ENCODE measurements around the gene SEPTIN5.

The SEPTIN5 gene

DNA sequence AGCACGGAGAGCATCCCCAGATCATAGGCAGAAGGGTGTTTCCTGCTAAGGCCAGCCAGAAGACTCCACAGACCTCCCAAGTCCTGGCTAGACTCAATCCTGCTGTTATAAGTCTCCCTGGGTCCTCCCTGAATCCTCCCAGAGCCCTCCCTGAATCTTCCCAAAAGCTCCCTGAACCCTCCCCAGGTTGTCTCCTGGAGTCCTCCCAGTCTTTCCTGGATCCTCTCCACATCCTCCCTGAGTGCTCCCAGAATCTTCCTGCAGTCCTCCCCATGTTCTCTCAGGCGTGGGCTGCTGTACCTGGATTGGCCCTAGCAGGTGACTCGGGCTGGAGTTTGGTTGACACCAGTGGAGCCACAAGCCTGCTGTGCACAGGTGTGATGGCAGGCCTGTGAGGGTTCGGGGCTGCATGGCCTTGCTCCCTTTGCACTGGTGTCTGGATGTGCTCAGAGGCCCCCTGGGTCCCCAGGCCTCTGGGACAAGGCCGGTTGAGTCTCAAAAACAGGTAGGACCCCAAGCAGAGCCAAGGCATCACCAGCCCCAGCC, 20.6 kb downstream of the SEPTIN5 start:
- DNase-seq = no peak

DNA sequence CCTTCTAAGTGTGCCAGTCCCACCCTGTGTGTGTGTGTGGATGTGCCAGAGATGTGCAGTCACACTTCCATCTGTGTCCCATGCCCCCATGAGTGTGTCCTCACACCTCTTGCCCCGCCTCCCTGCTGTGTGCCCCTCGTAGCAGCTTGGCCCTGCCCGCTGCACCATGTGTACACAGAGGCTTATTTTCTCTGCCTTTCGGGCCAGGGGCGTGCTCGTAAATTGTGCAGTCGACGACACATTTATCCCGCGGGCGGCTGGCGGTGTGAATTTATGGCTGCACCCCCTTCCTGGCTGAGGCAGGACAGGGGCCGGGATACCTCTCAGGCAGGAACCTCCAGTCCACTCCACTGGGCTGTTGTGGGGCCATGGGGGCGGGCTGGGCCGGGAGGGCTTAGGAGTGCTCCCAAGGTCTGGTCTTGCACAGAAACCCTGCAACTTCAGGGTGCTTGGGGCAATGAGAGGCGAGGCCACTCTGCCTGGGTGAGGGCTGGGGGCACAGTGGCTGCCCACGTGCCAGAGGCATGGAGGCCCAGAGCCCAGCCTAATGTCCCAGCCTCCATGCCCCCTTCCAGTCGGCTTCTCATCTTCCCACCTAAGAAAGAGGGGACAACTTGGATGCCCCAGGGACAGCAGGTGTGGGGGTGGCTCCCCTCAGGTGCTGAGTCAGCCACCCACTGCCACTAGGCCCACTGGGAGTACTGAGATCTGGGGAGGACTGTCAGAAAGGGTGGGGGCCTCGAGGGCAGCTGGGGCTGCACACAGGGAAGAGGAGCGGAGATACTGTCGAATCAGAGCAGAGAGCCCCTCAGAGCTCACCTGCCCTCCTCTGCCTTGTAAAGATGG, 21.6 kb downstream of the SEPTIN5 start:
- no peak for DNase-seq

DNA sequence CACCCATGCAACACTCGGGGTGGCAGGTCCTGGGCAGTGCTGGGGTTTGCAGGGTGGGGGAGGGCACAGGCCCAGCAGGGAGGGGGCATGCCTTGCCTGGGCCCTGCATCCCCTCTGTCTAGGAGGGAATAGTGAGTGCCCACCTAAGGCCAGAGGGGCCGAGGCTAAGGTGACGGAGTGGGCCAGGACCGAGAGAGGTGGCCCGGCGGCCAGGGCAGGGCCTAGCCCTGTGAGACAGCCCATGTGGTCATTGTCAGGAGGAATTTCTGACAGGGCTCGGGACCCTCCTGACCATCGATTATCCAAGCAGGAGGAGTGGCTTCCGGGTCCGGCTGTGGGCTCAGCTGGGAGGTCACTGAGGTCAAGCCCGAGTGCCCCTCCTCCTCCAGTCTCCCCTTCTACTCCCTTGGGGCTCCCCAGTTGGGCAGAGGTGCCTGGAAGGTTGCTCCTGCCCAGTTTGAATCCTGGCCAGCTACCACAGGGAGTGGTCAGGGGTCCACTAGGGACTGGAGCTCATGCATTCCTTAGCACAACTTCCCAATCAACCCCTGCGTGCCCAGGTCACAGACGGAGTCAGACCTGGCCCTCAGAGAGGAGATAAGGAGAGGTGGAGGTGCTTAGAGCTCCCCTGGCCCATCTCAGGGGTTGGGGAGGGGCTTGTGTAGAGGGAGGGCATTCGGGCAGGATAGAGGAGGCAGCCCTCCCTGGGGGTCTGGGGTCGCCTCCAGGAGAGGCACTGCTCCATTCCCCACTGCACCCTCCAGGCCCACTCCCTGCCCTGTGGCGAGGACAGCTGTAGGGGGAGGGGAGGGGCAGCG, 23.8 kb downstream of the SEPTIN5 start:
- no peak for DNase-seq

DNA sequence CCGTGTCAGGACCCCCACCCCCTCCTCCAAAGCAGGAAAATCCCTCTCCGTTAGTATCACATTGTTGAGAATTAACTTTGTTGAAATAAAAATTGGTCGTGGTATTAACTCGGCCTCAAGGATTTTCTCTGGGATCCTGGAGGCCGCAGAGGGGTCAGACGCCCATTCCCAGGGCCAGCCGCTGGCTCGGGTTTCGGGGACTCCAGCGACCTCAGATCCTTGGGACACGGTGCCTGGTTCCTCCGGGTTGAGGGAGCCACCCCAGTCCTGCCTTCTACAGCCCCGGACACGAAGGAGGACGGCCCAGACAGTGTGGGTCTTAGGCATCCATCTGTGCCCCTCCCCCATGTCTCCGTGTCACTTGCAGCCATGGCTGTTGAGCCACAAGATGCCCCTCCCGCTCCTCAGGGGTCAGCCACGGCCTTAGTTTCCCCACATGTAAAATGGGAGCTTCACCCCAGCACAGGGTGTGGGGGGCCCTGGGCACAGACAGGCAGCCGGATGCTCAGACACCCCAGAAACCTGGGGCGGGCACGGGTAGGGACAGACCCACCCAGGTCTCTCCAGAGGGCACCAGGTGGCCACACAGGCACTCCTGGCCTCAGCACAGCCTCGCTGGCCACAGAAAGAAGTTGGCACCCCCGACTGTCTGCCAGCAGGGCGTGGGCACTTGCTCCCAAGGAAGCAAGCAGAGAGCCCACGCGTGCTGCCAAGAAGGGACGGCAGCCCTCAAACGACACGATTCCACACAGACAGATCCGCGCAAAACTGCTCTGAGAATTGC, 24.6 kb downstream of the SEPTIN5 start:
- no peak for DNase-seq

DNA sequence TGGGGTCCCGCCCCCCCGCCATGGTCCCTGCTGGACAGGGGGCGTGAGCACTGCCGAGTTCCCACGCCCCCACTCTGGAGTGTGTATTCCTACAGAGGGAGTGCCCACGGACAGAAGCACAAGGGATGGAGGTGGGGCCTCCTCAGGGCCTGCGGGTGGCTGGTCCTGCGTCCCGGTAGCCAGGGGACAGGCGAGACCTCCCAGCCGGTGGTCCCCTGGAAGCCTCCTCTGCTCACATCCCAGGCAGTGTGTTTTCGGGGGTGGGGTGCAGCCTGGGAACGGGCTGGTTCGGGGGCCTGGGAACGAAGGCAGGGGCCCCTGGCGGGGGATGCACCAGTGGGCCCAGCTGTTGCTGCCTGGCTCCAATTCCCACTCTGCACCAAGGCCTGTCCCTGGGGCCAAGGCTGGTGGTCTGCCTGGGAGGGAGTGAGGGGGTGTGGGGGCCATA, 25.2 kb downstream of the SEPTIN5 start:
- DNase-seq = no peak

DNA sequence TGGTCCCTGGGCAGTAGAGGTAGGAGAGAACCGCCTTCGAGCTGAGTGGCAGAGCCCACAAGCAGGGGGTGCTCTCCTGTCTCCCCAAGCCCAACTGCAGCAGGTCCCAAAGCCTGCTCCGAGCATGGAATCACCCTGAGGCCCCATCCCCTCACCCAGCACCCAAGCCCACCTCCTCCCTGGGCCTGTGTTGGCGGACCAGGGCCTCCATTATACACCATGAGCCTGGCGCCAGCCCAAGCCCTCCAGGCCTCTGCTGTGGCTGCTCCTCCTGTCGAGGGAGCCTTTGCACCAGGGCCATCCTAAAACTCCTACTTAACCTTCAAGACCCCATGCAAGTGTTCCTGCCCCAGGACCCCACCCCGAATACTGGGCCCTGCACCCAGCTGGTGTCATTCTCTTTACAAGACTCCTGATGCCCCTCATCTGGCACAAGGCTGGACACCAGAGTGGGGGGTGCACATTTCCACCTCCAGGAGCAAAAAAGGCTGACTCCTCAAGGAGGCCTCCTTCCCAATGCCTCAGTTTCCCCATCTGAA, 25.7 kb downstream of the SEPTIN5 start:
- no peak for DNase-seq

DNA sequence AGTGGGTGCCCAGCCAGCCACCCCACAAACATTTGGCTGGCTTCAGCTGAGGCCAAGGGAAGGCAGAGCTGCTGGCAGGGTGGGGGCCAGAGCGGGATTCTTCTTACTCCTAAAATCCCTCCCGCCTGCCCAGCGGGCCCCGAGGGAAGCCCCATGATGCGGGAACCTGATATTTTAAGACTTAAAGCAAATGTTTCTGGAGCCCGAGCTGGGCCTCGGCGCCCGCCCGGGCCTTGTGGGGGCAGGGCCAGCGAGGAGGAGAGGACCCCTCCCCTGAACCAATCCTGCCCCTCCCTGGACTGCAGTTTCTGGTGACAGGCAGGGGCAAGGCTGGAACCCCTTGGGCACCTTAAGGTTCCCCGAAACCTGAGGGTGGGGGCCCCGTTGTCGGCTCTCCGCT, 26.3 kb downstream of the SEPTIN5 start:
- no peak for DNase-seq

DNA sequence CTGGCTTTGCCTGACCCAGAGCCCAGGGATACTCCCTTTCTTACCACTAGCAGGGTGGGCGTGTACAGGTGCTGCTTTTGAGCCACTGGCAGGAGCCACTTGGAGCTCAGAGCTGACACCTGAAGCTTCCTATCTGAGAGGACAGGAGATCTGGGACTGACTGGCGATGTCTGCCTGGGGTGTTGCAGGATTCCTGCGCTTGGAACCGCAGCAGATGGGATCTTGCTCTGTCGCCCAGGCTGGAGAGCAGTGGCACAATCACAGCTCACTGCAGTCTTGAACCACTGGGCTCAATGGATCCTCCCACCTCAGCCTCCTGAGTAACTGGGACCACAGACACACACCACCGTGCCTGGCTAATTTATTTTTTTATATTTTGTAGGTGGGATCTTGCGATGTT, 26.8 kb downstream of the SEPTIN5 start:
- DNase-seq = no peak

DNA sequence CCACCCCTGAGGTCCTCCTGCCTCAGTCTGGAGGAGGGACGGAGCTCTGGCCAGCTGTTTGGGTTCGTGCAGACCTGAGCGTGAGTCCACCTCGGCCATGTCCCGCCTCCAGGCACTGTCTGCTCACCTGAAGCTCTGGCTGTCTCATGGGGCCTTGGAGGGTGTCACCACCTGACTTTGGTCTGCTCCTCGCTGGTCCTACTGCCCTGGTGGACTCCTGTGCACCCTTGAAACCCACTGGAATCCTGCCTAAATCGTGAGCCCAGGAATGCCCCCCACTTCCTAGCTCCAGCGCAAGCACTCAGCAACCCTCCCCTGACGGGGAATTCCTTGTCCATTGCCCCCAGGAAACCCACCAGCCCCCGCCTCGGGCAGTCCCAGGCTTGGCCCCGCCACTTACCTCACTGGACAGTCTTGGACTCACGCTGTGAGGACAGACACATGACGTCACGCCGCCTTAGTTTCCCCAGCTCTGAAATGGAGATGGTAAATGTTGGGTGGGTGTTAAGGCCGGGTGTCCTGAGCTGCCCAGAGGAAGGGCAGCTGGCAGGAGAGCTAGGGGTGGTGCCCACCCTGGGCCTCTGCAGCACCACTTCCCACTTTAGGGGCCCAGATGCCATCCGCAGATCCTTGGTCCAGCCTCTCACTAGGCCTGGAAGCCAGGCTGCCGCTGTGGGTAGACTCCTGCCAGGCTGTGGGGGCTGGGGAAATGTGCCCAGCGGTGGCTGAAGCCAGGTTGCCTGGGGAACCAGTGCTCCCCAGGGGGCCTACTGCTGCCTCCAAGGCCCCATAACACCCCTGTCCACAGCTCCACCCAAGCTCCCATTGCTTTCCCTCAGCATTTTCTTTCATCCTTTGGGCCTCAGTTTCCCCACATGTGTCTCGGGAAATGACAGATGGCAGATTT, 28.1 kb downstream of the SEPTIN5 start:
- DNase-seq = no peak

DNA sequence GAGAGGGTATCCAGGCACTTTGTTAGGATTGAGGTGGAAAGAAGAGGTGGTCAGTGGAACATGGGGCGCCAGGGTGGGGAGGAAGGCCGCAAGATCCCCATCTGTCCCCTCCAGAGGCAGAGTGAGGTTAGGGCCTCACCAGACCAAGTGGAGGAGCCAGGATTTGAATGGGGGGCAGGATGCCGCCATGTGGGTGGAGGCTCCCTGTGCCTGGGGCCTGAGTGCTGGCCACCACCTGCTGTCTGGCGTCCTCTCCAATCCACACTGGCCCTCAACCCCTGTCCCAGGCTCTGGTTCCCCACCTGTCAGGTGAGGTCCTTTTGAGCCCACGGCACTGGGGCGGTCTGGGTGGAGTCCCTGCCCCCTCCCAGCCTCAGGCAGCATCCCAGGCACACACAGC, 28.8 kb downstream of the SEPTIN5 start:
- DNase-seq = no peak

DNA sequence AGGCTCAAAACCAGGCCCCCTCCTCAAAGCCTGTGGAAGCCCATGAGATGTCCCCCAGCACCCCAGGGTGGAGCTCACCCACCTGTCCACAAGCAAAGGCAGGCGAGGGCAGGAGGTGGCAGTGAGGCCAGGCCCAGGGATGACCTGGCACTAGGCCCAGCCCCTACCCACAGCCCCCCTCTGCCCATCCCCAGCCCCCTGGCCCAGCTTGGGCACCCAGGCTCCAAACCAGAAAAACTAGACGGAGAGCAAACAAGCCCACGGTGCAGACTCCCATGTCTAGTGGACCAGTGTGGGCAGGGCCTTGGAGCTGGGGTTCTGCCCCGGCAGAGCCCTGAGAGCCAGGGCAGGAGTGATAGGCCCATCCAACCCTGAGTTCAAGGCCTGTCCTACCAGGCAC, 29.3 kb downstream of the SEPTIN5 start:
- no peak for DNase-seq

DNA sequence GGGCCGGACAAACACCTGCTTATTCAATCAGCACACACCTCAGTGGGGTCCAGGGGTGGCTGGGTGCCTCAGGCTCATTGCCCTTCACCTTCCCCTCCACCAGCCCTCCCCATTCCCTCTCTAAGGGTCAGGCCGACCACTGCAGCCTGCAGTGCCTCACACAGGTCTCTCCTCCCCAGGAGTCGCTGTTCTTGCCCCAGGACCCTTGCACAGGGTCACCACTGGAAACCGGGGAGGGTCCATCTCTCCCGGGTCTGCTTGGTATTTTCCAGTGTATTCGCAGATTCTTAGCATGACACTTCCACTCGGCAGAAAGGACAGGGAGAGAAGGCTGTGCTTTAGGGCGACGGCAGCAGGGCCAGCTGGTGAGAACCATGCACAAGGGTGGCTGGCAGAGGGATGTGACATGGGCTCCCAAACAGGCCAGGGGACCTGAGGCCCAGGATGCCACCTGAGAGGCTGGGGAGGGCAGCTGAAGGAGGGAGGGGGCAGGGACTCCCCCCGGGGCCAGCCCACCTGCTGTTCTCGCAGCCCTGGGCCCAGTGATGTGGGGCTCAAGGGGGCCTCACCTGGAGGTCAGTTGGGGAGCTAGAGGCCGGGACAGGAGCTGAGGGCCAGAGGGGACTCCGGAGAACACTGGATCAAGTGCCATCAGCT, 30.2 kb downstream of the SEPTIN5 start:
- DNase-seq = no peak

DNA sequence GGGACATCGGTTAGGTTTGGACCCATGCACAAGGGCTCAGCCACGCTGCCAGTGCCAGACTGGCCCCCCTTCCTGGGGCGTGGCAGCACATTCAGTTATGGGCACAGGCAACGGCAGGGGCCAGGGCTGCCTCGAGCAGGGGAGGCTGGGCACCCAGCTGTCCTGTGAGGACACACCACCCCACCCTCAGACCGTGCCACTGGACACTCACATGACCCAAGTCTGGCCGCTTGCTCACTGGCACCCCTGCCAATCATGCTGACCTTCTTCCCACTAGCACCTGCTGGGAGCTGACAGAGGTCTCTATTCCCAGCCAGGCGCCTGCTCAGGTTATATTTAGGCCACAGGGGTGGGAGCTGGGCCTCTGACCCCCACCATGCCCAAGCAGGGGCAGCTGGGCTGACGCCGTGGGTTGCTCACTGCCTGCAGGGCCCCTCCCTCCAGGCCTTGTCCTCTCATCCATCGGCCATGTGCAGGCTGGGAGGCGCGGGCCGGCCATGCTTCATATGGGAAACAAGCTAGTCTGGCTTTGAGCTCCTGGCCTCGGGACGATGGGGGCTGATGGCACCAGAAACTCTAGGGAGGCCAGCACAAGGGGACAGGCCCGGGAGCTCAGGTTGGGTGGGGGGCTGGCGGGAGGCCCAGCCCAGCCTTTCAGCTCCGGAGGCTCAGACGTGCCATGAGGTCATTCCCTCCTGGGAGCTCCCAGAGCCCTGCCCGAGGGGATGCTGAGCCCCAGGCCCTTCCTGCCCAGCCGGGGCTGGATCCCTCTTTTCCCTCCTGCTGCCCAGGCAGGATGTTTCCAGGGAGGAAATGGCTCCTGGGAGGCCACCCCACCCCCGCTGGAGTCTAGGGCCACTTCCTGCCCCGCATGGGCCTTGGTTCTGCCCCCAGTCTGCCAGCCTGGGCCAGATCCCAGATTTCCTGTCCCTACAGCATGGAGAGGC, 31.1 kb downstream of the SEPTIN5 start:
- DNase-seq = no peak

DNA sequence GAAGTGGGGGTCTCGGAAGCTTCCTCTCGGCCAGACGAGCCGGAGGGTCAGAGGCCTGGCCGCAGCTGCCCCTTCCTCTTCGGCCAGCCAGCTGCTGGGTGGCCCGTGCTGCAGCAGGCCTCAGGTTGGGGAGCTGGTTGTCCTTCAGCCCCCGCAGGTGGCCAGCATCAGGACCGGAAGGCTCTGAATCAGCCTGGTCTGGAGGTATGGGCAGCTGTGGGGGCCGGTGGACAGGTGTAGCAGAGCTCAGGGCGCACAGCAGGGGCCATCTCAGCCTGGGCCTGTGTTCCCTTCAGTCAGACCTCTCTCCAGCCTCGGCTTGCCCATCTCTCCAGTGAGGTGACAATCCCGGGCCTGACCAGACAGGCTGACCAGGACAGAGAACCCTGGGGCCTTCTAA, 32.4 kb downstream of the SEPTIN5 start:
- no peak for DNase-seq

DNA sequence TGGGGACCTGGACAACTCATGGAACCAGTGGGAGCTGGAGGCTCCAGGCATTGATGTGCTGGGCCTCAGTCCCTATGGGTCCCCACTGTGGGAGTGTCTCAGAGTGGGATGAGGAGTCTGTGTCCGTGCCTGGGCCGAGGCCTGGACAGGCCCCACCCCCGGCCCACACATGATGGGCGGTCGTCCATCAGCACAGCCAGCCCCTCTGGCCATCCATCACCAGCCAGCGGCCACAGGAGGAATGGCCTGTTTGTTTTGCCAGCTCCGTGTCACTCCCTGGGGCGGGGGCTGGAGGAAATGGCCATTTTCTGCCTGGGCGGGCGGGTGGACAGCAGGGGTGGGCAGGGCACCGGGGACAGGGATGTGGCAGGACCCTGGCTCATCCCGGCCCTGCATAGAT, 33.2 kb downstream of the SEPTIN5 start:
- no peak for DNase-seq

DNA sequence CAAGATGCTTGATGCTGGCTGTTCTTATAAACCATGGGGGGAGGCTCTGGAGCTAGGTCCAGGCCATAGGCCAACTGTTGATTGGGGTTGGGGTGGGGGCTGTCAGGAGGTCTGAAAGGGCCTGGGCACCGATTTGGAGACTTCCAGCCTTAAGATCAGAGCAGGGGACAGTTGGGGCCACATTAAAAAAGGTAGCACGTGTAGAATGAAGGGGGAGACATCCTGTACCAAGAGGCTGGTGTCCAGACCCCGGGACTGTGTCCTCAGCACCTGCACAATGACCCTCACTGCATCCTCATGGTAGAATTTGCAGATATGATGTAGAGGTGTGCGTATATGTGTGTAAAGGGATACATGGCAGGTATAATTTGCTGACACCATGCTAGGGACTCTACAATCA, 33.8 kb downstream of the SEPTIN5 start:
- DNase-seq = no peak

DNA sequence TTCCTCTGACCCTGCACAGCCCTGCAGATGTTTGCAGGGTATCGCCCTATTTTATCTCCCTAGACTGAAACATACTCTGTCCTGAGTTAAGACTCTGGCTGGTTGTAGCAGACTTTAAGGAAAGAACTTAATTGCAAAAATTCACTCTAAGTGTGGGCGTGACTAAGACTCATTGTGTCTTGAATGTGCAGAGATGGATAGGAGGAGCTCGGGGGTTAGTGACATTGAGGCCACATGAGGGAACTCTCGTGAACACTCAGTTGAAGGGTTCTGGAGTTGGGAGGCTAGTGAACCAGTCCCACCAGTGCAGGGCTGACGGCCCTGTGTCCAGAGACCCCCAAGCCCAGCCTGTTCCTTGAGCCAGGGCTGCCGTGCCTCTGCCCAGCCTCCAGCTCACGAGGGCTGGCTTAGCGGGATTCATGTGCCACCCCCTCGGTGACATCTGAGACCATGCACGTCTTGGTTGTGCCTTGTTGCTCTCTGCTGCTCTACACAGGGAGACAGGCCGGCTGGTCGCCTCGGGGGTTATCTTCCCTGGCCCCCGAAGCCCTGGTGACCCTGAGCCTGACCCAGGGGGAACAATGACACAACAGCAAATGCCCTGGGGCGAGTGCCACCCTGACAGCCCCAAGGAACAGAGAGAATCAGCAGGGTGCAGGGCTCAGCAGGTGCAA, 34.8 kb downstream of the SEPTIN5 start:
- no peak for DNase-seq

DNA sequence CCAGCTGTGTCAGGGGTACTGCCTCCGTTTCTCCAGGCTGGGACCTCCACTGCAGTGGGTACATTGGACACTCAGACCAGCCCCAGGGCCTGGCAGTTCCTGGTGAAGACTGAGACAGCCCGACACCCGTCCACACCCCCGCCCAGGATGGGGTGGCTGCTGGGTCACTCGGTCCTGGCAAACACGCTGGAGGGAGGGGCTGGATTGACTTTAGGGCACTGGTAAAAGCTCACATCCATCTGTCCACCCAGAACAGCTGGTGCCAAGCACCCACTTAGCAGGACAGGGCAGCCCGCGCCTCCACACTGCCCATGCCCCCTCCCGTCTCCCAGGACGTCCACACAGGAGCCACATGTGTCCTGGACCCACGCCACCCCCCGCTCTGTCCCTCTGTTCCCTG, 35.6 kb downstream of the SEPTIN5 start:
- no peak for DNase-seq

All from effector CD8-positive, alpha-beta T cell (primary cell).